GM13976 (cell line): ENCODE results near the gene LAMB1.

Experiments
- DNase-seq: peaks from one replicate; pipeline ENCODE4 v3.0.0; 2012; ENCODE audit warnings: low spot score
- in situ Hi-C: fragments of 300-500 bp; cut with MboI; formaldehyde crosslinking; loops from one replicate; pipeline ENCODE4 v1.12.0; 2022; ENCODE audit warnings: low sequenced_read_pairs, mixed read lengths, inconsistent platforms; ENCODE audit not compliant: unreplicated experiment
- TF ChIP-seq, protein P1 (sequence below): IDR thresholded peaks from 2 replicates; pipeline ENCODE4 v1.5.1; 2012; ENCODE audit warnings: borderline replicate concordance, mild to moderate bottlenecking; ENCODE audit not compliant: insufficient read depth; ENCODE audit errors: extremely low read depth, missing control alignments, control extremely low read depth

Gene LAMB1

GRCh38 chr7:107996072-107996882, 6.7 kb downstream of the LAMB1 start:
- no peak for DNase-seq
- TF ChIP-seq, protein P1, sequence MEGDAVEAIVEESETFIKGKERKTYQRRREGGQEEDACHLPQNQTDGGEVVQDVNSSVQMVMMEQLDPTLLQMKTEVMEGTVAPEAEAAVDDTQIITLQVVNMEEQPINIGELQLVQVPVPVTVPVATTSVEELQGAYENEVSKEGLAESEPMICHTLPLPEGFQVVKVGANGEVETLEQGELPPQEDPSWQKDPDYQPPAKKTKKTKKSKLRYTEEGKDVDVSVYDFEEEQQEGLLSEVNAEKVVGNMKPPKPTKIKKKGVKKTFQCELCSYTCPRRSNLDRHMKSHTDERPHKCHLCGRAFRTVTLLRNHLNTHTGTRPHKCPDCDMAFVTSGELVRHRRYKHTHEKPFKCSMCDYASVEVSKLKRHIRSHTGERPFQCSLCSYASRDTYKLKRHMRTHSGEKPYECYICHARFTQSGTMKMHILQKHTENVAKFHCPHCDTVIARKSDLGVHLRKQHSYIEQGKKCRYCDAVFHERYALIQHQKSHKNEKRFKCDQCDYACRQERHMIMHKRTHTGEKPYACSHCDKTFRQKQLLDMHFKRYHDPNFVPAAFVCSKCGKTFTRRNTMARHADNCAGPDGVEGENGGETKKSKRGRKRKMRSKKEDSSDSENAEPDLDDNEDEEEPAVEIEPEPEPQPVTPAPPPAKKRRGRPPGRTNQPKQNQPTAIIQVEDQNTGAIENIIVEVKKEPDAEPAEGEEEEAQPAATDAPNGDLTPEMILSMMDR, result no peak
- in situ Hi-C loops, result no loop called here

DNA sequence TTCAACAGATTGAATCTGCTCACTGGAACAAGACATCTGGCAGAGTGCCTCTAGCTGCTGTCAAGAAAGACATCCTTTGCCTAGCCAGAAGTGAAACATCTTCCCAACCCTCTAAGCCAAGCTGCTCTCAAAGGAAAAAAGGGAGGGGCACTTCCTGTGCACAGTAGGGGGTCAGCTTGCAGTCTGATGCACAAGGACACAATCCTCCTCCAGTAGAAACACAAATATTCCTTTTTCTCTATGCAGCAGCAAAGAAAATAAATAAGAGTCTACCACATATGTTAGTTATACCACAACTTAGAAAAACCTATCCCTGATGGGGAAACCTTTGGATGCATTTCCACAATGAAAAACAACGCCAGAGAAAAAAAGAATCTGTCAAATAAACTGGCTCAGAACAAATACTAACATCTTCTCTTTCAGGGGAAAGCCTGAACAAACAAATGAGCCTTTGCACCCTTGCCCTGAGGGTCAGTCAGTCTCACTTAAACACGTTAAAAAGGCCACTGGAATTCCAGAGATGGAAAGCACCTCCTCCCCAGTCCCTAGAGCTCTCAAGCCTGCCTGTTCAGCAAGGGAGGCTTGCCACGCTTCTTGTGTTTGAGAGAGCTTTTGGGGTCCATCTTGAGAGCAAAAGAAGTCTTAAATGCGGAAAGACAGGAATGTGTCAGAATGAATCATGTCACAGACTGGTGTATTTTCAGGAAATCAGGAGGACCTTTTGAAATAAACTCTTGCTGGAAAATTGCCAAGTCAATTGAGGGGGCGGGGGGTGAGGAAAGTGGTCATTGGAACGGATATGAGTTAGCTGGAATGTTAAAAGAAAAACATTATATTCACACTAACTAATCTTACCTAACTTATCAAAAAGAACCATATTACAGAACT, 7.5 kb downstream of the LAMB1 start:
- TF ChIP-seq, protein P1, result no peak
- in situ Hi-C loops, result no loop called here
- DNase-seq, result no peak

DNA sequence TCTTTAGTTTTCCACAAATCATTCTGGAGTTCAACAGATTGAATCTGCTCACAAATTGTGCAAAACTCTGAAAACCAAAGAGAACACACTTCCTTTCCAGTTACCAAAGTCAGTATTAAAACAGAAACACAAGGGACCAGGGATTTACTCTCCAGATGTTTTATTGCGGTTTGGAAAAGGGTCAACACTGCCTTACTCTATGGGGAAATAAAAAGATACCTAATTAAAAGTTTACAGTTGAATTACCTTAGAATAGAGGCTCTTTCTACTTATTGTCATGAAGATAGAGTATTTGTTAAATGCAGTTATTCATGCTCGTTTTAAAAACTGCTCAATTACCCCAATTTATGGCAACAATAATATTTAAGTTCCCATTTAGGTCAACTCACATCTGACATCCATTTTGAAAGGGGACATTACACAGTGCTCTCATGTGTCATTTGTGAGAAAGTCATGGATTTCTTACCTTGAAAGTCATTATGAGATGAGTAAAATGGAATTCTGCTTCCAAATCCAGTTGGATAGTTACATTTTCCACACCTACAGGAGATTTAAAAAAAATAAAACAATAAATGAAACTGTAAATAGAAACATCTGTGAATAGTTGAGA, 8.4 kb downstream of the LAMB1 start:
- in situ Hi-C loops, result no loop called here

DNA sequence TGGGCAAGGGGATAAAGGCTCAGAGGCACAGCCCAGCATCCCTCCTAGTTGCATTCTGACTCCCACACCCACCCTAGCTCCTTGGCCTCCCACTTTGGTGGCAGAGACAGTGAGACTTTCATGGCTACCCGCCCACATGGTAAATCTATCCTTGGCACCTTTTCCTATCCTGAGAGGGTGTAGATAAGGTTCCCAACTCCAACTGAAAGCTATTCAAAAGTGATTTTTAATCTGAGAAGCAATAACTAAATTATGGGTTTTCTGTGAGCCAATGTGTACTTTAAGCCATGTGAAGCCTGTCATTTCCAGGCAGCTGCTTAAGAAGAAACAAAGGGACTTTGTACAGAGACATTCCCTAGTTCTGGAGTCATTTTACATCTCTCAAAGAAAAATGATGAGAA, 9.1 kb downstream of the LAMB1 start:
- DNase-seq, result no peak
- in situ Hi-C loops, result no loop called here

More for the DNA sequence above, 8.4 kb downstream of the LAMB1 start:
- DNase-seq, result no peak
- TF ChIP-seq, protein P1, result no peak

GRCh38 chr7:107989618-107990373, 13.2 kb downstream of the LAMB1 start:
- in situ Hi-C loops, result no loop called here
- TF ChIP-seq, protein P1, result no peak
- DNase-seq, result no peak

More for the DNA sequence above, 9.1 kb downstream of the LAMB1 start:
- TF ChIP-seq, protein P1, result no peak

DNA sequence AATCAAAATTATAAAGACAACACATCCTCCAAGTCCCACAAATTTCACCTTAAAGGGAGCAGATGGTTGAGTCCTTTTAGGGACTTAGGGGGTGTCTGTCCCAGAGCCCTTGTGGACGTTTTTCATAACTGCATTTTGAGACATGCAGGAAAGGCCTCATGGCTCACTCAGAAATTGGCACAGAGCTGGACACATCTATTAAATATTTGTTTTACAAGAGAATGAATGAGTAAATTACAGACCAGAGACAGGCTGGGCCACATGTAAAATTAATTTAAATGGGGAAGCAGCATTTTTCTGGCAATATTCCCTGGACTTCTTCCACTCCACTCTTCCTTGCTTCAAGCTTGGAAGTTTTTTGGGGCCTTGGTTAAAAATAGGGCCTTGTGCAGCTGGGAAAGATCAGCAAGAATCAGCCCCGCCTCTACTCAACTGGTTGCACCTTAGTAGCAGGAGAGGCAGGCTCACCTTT, 20.0 kb downstream of the LAMB1 start:
- DNase-seq, result no peak
- in situ Hi-C loops, result no loop called here
- TF ChIP-seq, protein P1, result no peak
